HG03039 (cell line): ENCODE data around the gene TSPAN15.
"Not testable (repeated sequence)": the region's sequence is repeated elsewhere in the genome, so short reads cannot be mapped to it uniquely, and the experiment has no call there.

ENCODE experiments used
- ATAC-seq: cut with Tn5 transposase; IDR thresholded peaks from one replicate; pipeline ENCODE4 v1.9.1; 2021; ENCODE audit warnings: mild to moderate bottlenecking, moderate library complexity; ENCODE audit not compliant: unreplicated experiment

The TSPAN15 gene

GRCh38 chr10:69445041-69445440, 6.2 kb upstream of the TSPAN15 start:
- no peak for ATAC-seq

- ATAC-seq, result no peak
Observed at GRCh38 chr10:69446229-69446628, 5.0 kb upstream of the TSPAN15 start.

GRCh38 chr10:69446650-69447151, 4.6 kb upstream of the TSPAN15 start:
- no peak for ATAC-seq

GRCh38 chr10:69449841-69450240, 1.4 kb upstream of the TSPAN15 start:
- no peak for ATAC-seq

GRCh38 chr10:69450395-69450794, 870 bp upstream of the TSPAN15 start:
- not testable (repeated sequence) for ATAC-seq

- ATAC-seq, result no peak
Observed at GRCh38 chr10:69451784-69452251, 553 bp downstream of the TSPAN15 start.

GRCh38 chr10:69452676-69453415, 1.6 kb downstream of the TSPAN15 start:
- no peak for ATAC-seq

GRCh38 chr10:69453795-69454194, 2.5 kb downstream of the TSPAN15 start:
- ATAC-seq, result no peak

GRCh38 chr10:69455006-69455763, 3.9 kb downstream of the TSPAN15 start:
- no peak for ATAC-seq

GRCh38 chr10:69456880-69457693, 5.8 kb downstream of the TSPAN15 start:
- ATAC-seq, result no peak

GRCh38 chr10:69457771-69458237, 6.5 kb downstream of the TSPAN15 start:
- ATAC-seq, result no peak

GRCh38 chr10:69458430-69459100, 7.3 kb downstream of the TSPAN15 start:
- no peak for ATAC-seq

GRCh38 chr10:69459101-69459790, 8.0 kb downstream of the TSPAN15 start:
- no peak for ATAC-seq

GRCh38 chr10:69459893-69460575, 8.8 kb downstream of the TSPAN15 start:
- ATAC-seq, result no peak

- ATAC-seq, result no peak
Observed at GRCh38 chr10:69460576-69461242, 9.4 kb downstream of the TSPAN15 start.

- ATAC-seq, result no peak
Observed at GRCh38 chr10:69461243-69462025, 10.2 kb downstream of the TSPAN15 start.

- ATAC-seq, result no peak
Observed at GRCh38 chr10:69463886-69464285, 12.6 kb downstream of the TSPAN15 start.

GRCh38 chr10:69464401-69464800, 13.1 kb downstream of the TSPAN15 start:
- no peak for ATAC-seq
